Endometrial microvascular endothelial cells (primary cell): Measurements from ENCODE around the gene RCN1. TPM values are rescaled to one million over a fixed set of nuclear protein-coding genes. Genes with fewer than 3 reads are reported as not detected.

Source experiments
- in situ Hi-C: cut with HindIII; loops from 2 replicates; pipeline ENCODE4 v1.10.0; 2017; ENCODE audit warnings: low sequenced_read_pairs, low pct_unique_long_range_greater_than_20kb; ENCODE audit errors: inconsistent ontology term
- total RNA-seq: library from RNA; depleted of rRNA; stranded (reverse); fragments of >200 nt; gene quantifications from one replicate; pipeline ENCODE4 v1.2.3, GENCODE V29; 2015; ENCODE audit errors: inconsistent ontology term

Gene RCN1
- total RNA-seq = 223 TPM

DNA sequence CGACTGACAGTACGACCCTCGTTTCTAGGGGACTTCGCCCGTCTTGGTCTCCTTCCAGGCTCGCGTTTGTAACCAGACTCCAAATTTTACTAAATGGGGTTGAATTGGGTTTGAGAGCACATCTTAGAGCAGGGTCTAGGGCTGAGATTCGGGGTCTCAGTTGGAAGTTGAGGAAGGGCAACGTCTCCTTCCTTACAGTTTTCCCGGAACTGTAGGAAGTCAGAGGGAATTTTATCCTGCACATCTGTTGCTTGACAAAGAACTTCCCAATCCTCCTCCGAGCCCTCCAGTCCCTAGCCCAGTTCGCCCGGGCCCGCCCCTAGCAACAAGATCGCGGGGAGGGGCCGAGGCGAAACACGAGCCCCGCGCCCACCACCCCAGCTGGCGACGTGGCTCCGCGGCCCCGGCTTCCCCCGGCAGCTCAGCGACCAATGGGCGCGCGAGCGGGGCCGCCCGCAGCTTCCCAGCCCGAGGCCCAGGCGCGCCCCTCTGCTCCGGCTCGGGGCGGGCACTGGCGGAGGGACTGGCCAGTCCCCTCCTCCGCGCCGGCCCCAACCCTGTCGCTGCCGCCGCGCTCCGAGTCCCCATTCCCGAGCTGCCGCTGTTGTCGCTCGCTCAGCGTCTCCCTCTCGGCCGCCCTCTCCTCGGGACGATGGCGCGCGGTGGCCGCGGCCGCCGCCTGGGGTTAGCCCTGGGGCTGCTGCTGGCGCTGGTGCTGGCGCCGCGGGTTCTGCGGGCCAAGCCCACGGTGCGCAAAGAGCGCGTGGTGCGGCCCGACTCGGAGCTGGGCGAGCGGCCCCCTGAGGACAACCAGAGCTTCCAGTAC, at the start of gene RCN1:
Gene RCN1, plus strand, starts transcription at position 530 of the 826 bp plus-strand sequence. Its CDS starts 123 bp downstream, at position 653.
- in situ Hi-C loops = no loop called here

DNA sequence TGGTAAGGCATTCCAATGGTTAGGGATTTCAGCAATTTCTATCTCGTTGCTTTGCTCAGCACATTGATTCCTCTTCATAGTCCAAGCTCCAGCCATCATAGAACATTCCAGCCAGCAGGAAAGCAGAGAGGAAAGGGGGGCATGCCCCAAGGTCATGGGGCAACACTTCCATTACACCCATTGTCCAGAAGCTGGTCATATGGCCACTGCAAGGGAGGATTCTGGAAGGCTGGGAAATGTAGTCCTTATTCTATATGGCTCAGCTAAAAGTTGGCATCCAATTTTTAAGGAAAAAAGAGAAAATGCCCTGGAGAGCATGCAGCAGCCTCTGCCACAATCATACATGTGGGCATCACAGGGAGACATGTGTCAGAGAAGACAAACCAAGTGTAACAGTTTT, 47.1 kb upstream of the RCN1 start:
- in situ Hi-C loops = no loop called here

DNA sequence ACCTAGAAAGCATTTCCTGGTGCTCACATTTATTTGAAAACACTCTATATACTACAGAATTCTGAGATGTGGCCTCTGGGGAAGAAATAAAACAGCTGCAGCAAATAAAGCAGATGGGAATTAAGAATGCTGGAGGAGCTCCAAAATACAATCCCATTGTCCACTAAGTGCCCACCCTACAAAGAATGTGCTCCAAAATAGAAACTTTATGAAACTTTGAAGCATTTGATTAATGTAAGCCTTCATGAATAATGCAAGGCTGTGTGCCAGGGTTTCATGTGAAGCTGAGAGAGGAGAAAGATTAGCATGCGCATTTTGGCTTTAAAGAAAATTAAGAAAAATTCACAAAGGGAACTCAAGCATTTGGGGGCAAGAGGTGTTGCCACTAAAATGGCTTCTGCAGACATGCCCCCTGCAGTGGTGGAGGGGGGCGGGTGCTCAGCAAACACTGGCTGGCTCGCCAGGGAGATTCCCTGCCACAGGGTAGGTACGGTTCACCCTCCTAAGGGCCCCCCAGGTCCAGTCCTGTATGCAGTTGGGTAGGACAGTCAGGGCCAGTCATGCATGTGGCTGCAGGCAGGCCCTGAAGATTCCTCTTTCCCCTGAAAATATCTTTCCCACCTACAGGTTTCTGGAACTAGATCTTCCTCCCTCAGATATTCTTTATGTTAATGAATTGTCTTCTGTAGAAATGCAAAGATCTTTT, 46.6 kb upstream of the RCN1 start:
- in situ Hi-C loops = no loop called here

DNA sequence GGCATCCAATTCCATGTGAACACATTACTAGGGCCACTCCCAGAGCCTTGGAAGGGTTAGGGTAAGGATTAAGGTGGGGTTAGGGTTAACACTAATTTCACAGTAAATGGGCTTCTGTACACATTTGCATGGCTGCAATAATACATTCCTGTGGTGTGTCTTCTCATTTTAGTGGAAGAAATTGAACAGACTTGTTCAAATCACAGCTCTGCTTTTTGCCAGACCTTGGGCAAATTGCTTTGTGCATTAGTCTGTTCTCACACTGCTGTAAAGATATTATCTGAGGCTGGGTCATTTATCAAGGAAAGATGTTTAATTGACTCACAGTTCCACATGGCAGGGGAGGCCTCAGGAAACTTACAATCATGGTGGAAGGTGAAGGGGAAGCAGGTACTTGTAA, 45.4 kb upstream of the RCN1 start:
- in situ Hi-C loops = no loop called here

DNA sequence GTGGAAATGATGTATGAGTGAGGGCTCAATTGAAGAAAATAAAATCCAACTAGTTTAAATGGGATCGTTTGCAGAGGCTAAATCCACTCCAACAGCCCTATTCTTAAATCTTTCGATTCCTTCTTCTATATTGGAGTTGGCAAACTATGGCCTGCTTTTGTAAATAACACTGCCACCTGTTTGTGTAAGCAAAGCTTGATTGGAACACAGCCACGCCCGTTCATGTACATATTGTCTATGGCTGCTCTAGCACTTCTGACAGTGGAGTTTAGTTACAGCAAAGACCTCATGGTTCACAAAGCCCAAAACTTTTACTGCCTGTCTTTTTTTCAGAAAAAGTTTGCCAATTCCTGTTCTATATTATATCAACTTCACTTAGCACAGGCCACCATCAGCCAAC, 40.6 kb upstream of the RCN1 start:
- in situ Hi-C loops = loop anchor here (25.0 kb wide), 1 partner anchor 112 kb away; no protein-coding TSS in a partner anchor

DNA sequence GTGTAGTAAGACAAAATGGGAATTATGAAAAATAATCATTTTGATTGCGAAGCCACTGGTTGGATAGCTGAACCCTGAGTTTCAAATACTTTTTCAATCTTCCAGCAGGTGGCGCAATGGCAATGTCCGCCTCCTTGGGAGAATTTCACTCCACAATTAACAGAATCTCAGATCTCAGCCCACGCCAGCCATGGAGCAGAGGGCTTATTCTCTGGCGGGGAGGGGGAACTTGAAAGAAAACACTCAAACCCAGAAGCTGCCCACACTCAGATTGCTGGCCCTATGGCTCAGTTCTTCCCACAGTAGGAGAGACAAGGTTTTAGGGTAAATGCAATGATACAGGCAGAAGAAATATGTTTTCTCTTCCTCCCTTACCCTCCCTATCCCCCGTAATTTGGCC, 38.7 kb upstream of the RCN1 start:
- in situ Hi-C loops = loop anchor here (25.0 kb wide), 1 partner anchor 110 kb away; no protein-coding TSS in a partner anchor

DNA sequence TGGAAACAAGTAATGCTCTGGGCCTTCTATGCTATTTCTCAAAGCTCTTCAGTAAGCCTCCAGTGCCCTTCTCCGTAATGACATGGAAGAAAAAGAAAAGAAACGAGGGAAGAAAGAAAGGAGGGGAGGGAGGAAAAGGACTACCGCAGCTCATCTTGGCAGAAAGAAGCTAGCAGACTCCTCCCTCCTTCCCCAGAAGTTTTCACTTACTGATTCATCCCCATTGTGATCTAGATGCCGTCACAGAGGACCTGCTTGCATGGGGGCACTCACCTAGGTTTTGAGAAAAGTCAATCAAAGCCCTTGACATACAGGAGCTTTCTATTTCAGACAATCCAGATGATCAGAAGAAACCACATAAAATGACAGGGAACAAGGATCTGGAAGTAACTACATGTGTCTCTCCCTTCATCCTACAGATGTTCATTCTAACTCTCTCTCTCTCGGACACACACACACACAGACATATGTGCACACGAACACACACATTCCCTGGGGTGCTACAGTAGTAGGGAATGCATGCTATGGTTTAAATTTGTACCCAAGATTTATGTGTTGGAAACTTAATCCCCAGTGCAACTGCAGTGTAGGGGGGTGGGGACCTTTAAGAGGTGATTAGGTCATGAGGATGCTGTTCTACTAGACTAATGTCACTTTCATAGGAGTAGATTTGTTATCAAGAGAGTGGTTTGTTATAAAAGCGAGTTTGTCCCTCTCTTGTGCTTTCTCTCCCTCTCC, 37.6 kb upstream of the RCN1 start:
- in situ Hi-C loops = loop anchor here (25.0 kb wide), 1 partner anchor 109 kb away; no protein-coding TSS in a partner anchor

DNA sequence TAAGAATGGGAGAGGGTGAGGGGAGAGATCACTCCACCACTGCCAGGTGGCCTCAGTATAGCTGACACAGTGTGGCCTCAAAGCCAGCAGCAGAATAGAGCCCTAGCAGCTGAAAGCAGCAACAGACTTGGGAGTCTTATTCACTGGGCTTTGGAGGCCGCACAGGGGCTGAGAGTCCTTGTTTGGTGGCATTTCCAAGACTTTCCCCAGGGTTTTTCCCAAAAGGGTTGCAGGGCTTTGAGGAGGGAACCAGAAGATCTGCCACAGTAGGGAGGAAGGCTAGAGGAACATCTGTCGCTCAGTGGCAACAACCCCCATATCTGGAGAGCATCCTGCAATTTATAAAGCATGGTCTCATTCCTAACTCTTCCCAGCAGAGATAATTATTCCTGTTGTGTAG, 35.0 kb upstream of the RCN1 start:
- in situ Hi-C loops = loop anchor here (25.0 kb wide), 1 partner anchor 106 kb away; no protein-coding TSS in a partner anchor

DNA sequence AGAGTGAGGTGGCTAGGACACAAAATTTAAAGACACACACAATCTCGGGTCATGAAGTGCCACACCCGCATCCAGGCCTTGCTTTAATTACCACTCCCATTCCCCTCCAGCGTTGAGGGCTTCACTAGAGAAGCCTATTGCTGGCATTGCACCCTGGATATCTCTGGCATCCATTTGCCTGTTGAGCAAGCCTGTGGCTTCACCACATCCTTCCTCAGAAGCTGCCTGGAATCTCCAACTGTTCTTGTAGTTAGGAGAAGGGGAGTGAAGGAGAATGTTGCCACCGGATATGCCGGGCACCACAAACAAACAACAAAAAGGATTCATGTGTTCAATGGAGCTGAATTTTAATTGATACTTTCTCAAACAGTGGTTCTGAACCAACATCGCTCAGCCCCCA, 34.4 kb upstream of the RCN1 start:
- in situ Hi-C loops = loop anchor here (25.0 kb wide), 1 partner anchor 106 kb away; no protein-coding TSS in a partner anchor

DNA sequence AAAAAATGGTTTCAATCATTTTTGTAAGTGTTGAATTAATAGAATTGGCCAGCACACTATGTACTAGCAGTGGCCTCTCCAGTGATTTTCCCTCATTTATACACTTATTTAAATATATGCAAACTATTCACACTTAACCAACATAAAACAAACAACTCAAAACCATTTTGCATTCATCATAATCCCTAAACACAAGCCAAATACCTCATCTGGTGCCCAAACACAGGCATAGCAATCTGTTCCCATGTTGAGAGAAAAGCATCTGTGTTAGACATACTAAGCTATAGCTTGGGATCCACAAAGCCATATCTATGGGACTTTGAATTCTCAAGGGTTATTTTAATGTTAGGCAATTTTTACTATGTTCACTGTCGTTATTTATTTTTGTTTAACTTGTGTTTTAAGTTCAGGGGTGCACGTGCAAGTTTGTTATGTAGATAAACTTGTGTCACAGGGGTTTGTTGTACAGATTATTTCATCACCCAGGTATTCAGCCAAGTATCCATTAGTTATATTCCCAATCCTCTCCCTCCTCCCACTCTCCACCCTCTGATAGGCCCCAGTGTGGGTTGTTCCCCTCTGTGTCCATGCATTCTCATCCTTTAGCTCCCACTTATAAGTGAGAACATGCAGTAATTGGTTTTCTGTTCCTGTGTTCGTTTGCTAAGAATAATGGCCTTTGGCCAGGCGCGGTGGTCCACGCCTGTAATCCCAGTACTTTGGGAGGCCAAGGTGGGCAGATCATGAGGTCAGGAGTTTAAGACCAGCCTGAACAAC, 31.0 kb upstream of the RCN1 start:
- in situ Hi-C loops = loop anchor here (25.0 kb wide), 1 partner anchor 102 kb away; no protein-coding TSS in a partner anchor

DNA sequence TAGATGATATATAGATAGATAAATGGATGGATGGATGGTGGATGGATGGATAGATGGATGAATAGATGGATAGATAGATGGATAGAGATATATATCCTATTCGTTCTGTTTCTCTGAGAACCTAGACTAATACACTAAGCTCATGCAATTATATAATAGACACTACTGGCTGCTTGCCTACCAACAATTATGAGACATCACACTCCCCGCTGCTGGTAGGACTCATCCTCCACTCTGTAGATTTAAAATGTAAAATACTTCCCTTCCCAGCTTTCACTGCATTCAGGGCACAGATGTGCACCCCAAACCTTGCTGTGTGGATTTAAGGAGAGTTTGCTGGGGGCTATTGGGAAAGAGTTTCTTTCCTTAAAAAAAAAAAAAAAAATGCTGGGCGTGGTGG, 28.3 kb upstream of the RCN1 start:
- in situ Hi-C loops = loop anchor here (25.0 kb wide), 1 partner anchor 100 kb away; no protein-coding TSS in a partner anchor

DNA sequence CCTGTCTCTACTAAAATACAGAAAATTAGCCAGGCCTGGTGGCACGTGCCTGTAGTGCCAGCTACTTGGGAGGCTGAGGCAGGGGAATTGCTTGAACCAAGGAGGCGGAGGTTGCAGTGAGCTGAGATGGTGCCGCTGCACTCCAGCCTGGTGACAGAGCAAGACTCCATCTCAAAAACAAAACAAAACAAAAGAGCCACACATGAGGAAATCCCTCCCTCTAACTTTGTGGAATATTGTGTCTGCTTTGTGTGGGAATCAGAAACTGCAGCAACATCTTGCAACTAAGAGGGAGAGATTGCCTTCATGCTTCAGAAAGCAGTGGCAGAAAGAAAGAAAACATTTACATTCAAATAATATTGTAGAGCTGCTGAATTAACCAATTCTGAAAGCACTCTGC, 27.8 kb upstream of the RCN1 start:
- in situ Hi-C loops = loop anchor here (25.0 kb wide), 1 partner anchor 99 kb away; no protein-coding TSS in a partner anchor

DNA sequence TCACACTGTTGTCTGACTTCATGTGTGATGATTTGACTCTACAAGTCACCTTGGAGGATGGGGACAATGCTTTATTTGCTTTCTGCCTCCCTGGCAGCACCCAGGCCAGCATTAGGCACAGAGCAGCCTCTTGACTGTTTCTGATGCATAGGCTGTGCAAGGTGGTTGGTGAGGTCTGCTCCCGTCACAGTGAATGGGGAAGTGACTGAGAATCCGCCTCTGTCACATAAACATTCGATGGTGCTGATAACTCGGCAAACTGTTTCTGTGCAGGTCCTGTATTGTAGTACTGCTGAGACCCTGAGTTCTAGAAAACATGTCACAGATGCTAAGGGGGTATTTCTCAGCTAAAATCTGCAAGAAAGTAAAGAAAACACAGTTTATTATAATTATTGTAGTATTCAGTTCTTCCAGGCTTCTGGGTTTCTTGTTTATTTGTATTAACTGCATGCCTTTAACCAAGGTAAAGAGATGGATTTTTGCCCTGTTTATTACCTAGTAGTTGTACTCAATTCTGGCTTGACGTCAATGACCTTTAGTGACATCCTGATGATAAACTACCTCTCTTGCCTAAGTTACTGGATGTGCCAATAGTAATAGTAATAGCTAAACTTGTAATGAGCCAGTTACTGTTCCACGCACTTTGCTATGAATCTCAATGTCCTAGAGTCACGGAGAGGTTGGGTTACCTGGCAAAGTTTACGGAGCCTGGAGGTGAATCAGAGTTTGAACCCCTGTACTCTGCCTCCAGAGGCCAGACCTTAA, 24.8 kb upstream of the RCN1 start:
- in situ Hi-C loops = loop anchor here (25.0 kb wide), 1 partner anchor 96 kb away; no protein-coding TSS in a partner anchor

DNA sequence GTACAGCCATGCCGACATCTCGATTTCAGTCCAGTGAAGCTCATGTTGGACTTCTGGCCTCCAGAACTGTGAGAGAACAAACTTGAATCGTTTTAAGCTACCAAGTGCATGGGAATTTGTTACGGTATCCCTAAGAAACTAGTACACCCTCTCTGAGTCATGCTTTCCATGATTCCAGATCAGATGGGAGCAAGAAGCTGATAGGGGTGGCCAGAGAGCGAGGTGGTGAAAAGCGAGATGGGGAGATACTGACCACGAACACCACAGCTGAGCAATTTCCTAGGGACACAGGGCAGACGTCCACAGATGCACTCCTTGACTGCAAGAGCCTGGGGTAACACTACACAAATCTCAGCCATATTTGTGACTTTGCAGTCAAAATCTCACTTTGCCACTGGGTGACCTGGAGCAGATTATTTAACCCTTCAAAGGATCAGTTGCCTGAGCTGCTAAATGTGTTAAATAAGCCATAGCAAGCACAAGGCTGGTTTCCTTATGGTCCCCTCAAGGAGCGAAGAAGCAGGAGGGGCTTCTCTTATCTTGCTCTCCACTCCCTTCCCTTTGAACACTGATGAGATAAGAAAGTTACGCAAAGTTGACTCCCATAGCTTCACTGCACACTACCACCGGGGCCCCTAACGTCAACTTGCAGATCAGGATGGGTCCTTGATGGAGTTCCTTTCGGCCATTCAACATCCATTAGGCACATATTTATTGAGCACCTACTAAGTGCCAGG, 22.6 kb upstream of the RCN1 start:
- in situ Hi-C loops = loop anchor here (25.0 kb wide), 1 partner anchor 94 kb away; no protein-coding TSS in a partner anchor

DNA sequence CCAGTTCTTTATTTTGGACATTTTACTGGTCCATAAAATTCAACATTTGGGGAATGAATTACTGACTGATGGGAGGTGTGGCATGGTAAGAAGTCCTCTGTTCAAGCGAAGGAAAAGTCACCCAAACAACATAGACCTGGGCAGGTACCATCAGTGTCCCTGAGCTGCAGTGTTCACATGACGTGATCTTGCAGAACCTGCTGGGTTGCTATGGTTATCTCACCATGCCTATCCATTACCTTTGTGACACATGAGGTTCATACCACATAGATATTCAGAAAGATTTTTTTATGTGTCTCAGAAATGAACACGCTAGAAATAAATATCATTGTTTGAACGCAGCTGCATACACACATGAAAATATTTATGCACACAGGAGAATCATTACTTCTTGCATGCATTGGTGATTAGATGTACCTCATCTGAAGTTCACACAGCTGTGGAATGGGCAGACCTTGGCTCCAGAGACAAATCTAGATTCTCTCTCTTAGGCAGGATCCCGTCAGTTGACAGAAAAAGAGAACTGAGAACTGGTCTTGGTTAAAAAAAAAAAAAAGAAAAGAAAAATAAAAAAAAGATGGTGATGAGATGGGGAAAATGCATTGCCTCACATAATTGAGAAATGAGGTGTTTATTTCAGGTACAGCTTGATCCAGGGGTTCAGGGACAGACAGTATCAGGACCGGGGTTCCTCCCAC, 21.4 kb upstream of the RCN1 start:
- in situ Hi-C loops = loop anchor here (25.0 kb wide), 1 partner anchor 93 kb away; no protein-coding TSS in a partner anchor

DNA sequence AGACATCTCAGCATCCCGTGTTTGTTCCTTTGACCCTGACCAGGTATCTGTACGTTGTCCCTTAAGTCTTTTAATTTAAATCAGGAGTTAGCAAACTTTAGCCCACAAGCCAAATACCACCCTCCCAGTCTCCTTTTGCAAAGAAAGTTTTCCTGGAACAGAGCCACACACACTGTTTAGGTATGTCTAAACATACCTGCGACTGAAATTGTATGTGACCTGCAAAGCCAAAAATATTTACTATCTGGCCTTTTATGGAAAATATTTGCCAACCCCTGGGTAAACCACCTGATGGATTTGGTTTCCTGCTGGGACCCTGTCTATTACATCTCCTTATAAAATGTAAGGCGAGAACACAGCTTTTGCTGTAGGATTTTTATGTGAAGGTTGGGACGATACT, 20.2 kb upstream of the RCN1 start:
- in situ Hi-C loops = loop anchor here (25.0 kb wide), 1 partner anchor 92 kb away; no protein-coding TSS in a partner anchor
